Breast epithelium (tissue), 4 donors: ENCODE results near the gene GSTP1. TPM values are rescaled to one million over a fixed set of nuclear protein-coding genes. Genes with fewer than 3 reads are reported as not detected.

Experiments
- DNase-seq, 2 donors: peaks; one replicate each; pipeline ENCODE4 v3.0.0-alpha.2; 2019; ENCODE audit warnings: low spot score in 2 of 2
- H3K27ac ChIP-seq, 2 donors: fragments of 200-600 bp; sonication (generic) in 1 of 2; one replicate each; pipeline ENCODE4 v1.5.1; 2016 to 2019; ENCODE audit warnings: mild to moderate bottlenecking in 1 of 2
- H3K27me3 ChIP-seq, 2 donors: fragments of 200-600 bp; sonication (generic) in 1 of 2; one replicate each; pipeline versions ENCODE4 v1.5.1 to v1.6.0; 2017 to 2019; ENCODE audit warnings: control low read depth in 1 of 2, mild to moderate bottlenecking in 1 of 2
- H3K36me3 ChIP-seq: fragments of 200-600 bp; one replicate; pipeline ENCODE4 v1.5.1; 2019
- H3K4me1 ChIP-seq, 2 donors: fragments of 200-600 bp; sonication (generic); one replicate each; pipeline ENCODE4 v1.5.1; 2016 to 2019; ENCODE audit warnings: control low read depth in 1 of 2
- H3K4me3 ChIP-seq, 3 donors: fragments of 200-600 bp; sonication (generic); 1 replicate in 2 of 3; 2 replicates in 1 of 3; pipeline ENCODE4 v1.5.1; 2016 to 2019; ENCODE audit warnings: mild to moderate bottlenecking in 3 of 3, moderate library complexity in 2 of 3
- H3K9me3 ChIP-seq, 2 donors: fragments of 200-600 bp; sonication (generic) in 1 of 2; one replicate each; pipeline ENCODE4 v1.5.1; 2016 to 2019; ENCODE audit warnings: control low read depth in 1 of 2
- POLR2A ChIP-seq: fragments of 450-650 bp; IDR thresholded peaks from one replicate; pipeline ENCODE4 v1.6.1; 2016; ENCODE audit warnings: antibody characterized with exemption, mild to moderate bottlenecking, moderate library complexity
- POLR2AphosphoS5 ChIP-seq, 3 donors: sonication (generic); formaldehyde crosslinking; IDR thresholded peaks; one replicate each; pipeline ENCODE4 v1.6.1; 2017; ENCODE audit warnings: antibody characterized with exemption in 3 of 3
- intact Hi-C: fragments of 100-400 bp; cut with DNase I; formaldehyde crosslinking; loops from one replicate; pipeline ENCODE4 v1.15.1; 2023; ENCODE audit warnings: low total_unique reads
- total RNA-seq, 3 donors: library from RNA; depleted of rRNA; stranded (reverse); fragments of >200 nt; gene quantifications; one replicate each; pipeline ENCODE4 v1.1.0, GENCODE V29; 2016
- TF ChIP-seq, protein P1 (sequence below), 3 donors: fragments of 450-650 bp; IDR thresholded peaks; one replicate each; pipeline ENCODE4 v1.5.1; 2016 to 2017; ENCODE audit warnings: antibody characterized with exemption in 3 of 3, mild to moderate bottlenecking in 3 of 3, moderate library complexity in 3 of 3

Gene GSTP1
- total RNA-seq, 3 donors from 2014 or later: 552 to 1,029 (median 1,013) TPM

DNA sequence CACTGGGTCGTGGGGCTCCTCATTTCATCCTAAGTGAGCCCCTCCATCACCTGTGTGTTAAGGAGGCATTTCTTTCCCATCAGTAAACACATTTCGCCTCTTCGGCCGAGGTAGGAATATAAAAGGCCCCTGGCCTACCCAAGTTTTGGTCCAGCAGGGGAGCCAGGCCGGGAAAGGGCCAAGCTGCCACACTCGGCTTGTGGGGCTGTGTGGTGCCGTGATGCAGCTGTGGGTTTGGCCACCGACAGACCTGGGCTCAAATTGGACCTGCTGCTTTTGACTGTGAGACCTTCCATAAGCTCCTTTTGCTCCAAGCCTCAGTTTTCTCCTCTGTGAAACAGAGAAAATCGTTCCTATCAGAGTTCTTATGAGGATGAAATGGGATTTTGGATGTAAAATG lies 23.9 kb downstream of the GSTP1 start:
- H3K27ac ChIP-seq: peak overlapping the region; percentile 9 to 88
- H3K27me3 ChIP-seq: no peaks in the 10 kb centered on the region
- peak overlapping the region; percentile 98 to 100 (median 99) for H3K4me3 ChIP-seq
- TF ChIP-seq POLR2AphosphoS5 (IDR thresholded peaks at IDR 0.05) (no peak), POLR2A (no peak)
- TF ChIP-seq, protein P1, sequence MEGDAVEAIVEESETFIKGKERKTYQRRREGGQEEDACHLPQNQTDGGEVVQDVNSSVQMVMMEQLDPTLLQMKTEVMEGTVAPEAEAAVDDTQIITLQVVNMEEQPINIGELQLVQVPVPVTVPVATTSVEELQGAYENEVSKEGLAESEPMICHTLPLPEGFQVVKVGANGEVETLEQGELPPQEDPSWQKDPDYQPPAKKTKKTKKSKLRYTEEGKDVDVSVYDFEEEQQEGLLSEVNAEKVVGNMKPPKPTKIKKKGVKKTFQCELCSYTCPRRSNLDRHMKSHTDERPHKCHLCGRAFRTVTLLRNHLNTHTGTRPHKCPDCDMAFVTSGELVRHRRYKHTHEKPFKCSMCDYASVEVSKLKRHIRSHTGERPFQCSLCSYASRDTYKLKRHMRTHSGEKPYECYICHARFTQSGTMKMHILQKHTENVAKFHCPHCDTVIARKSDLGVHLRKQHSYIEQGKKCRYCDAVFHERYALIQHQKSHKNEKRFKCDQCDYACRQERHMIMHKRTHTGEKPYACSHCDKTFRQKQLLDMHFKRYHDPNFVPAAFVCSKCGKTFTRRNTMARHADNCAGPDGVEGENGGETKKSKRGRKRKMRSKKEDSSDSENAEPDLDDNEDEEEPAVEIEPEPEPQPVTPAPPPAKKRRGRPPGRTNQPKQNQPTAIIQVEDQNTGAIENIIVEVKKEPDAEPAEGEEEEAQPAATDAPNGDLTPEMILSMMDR (IDR thresholded peaks at IDR 0.05): no peak
- DNase-seq: no peak
- no peaks in the 10 kb centered on the region for H3K9me3 ChIP-seq
- H3K36me3 ChIP-seq: no peaks in the 10 kb centered on the region
- intact Hi-C loops: no loop called here
- no peaks in the 10 kb centered on the region for H3K4me1 ChIP-seq

DNA sequence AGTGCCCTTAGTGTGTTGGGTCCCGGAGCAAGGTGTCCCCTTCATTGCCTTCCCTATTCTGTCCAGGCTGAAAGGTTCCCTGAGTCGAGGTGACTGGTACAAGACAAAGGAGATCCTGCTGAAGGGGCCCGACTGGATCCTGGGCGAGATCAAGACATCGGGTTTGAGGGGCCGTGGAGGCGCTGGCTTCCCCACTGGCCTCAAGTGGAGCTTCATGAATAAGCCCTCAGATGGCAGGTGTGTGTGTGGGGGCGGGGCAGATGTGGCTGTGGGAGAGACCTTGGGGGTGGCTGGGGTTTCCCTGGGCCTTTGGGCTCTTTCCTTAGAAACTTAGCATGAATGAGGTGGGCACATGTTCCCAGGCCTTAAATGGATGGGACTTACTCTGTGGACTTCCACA lies 24.9 kb downstream of the GSTP1 start:
- no peaks in the 10 kb centered on the region for H3K9me3 ChIP-seq
- no peaks in the 10 kb centered on the region for H3K4me1 ChIP-seq
- intact Hi-C loops: no loop called here
- no peak overlapping the region for H3K4me3 ChIP-seq
- TF ChIP-seq POLR2AphosphoS5 (IDR thresholded peaks at IDR 0.05): no peak
- TF ChIP-seq POLR2A: no peak
- TF ChIP-seq, protein P1 (IDR thresholded peaks at IDR 0.05): no peak
- no peak for DNase-seq
- H3K27me3 ChIP-seq: no peaks in the 10 kb centered on the region
- no peaks in the 10 kb centered on the region for H3K36me3 ChIP-seq
- no peak overlapping the region for H3K27ac ChIP-seq

DNA sequence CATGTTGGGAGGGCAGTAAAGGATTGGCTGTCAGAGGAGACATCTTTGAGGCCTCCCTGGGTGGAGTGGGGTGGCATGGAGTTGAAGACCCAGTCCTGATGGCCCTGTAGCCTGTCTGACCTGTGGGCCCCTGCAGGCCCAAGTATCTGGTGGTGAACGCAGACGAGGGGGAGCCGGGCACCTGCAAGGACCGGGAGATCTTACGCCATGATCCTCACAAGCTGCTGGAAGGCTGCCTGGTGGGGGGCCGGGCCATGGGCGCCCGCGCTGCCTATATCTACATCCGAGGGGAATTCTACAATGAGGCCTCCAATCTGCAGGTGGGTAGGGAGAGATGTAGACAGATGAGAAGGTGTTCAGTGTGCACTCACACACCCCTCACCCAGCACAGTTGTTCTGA lies 25.7 kb downstream of the GSTP1 start:
- no peak for DNase-seq
- Histone ChIP-seq H3K36me3 (no peaks in the 10 kb centered on the region), H3K4me1 (peaks cover 0 to 6% of the 10 kb centered on the region in 2 donors), H3K4me3 (no peak overlapping the region), H3K27ac (no peak overlapping the region), H3K27me3 (no peaks in the 10 kb centered on the region), H3K9me3 (no peaks in the 10 kb centered on the region)
- TF ChIP-seq, protein P1 (IDR thresholded peaks at IDR 0.05): no peak
- TF ChIP-seq POLR2A: no peak
- no peak for TF ChIP-seq POLR2AphosphoS5 (IDR thresholded peaks at IDR 0.05)
- intact Hi-C loops: no loop called here

GRCh38 chr11:67610302-67610868 lies 26.8 kb downstream of the GSTP1 start:
- H3K36me3 ChIP-seq: no peaks in the 10 kb centered on the region
- intact Hi-C loops: no loop called here

DNA sequence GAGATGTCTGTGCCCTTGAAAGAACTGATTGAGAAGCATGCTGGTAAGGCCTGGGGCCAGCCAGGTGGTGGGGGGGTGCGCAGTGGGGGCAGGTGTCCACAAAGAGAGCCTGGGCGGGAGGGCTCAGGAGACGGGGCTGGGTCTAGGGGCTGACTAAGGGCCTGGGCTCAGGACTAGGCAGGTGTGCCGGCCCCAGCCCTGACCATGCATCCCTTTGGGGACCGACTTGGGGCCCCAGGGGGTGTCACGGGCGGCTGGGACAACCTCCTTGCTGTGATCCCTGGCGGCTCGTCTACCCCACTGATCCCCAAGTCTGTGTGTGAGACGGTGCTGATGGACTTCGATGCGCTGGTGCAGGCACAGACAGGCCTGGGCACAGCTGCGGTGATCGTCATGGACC lies 27.6 kb downstream of the GSTP1 start:
- Histone ChIP-seq H3K4me3 (no peak overlapping the region), H3K4me1 (peaks cover 0 to 8% of the 10 kb centered on the region in 2 donors), H3K9me3 (no peaks in the 10 kb centered on the region), H3K36me3 (no peaks in the 10 kb centered on the region), H3K27me3 (no peaks in the 10 kb centered on the region), H3K27ac (no peak overlapping the region)
- no peak for DNase-seq
- TF ChIP-seq POLR2A (no peak), POLR2AphosphoS5 (IDR thresholded peaks at IDR 0.05) (no peak)
- TF ChIP-seq, protein P1 (IDR thresholded peaks at IDR 0.05): no peak
- intact Hi-C loops: no loop called here

More at GRCh38 chr11:67610302-67610868, 26.8 kb downstream of the GSTP1 start:
- no peak overlapping the region for H3K27ac ChIP-seq
- H3K4me1 ChIP-seq: peaks cover 0 to 8% of the 10 kb centered on the region in 2 donors
- no peak for DNase-seq
- no peaks in the 10 kb centered on the region for H3K27me3 ChIP-seq
- TF ChIP-seq, protein P1 (IDR thresholded peaks at IDR 0.05): no peak
- no peak for TF ChIP-seq POLR2A
- TF ChIP-seq POLR2AphosphoS5 (IDR thresholded peaks at IDR 0.05): no peak
- H3K4me3 ChIP-seq: no peak overlapping the region
- no peaks in the 10 kb centered on the region for H3K9me3 ChIP-seq
